ENCODE data around the gene HSPA12B. TPM values are rescaled to one million over a fixed set of nuclear protein-coding genes. Genes with fewer than 3 reads are reported as not detected.

The HSPA12B gene
- total and polyA plus RNA-seq, 2 donors (not counting 3 experiments of a cell fraction or from before 2014, with no cell fraction given) = 3.7 to 6.6 TPM

- H3K4me2 ChIP-seq (ENCODE audit: insufficient read depth, low read length) = no peak overlapping the region
- CTCF ChIA-PET = interaction anchor here (0.9 to 5.7 kb wide), 20 partner anchors 12 to 334 kb away, joined by 3 to 76 read pairs (median 7); partner anchors contain the start of genes ADISSP, CENPB and SPEF1
- no peaks in the 10 kb centered on the region for H3K79me2 ChIP-seq (ENCODE audit: control insufficient read depth, insufficient read depth, low read length)
- dilution Hi-C loops (cut with MboI; ENCODE audit: extremely low pct_ligation_motif_present, low sequenced_read_pairs) = no loop called here
- FAIRE-seq (no peak), DNase-seq (ENCODE audit: low read depth, low spot score) (no peak)
- H3K27ac ChIP-seq (ENCODE audit: insufficient read depth, low read depth, low read length) = no peak overlapping the region
- H3K36me3 ChIP-seq (ENCODE audit: control insufficient read depth in 2 of 2, extremely low read depth in 1 of 2, insufficient read depth in 2 of 2, low read length in 2 of 2) = peaks cover 0 to 10% of the 10 kb centered on the region in 2 experiments
- no peaks in the 10 kb centered on the region for H3K9me3 ChIP-seq (replicated peaks; ENCODE audit: control insufficient read depth, insufficient read depth, low read length)
- POLR2A ChIA-PET = no interaction called here
- no TSS peak for BruUV-seq (replicated peaks)
- intact Hi-C loops (cut with micrococcal nuclease) = loop anchor here (5.0 kb wide), 1 partner anchor 75 kb away; no protein-coding TSS in a partner anchor
- no peak overlapping the region for H2AFZ ChIP-seq (ENCODE audit: low read depth, low read length)
- no peaks in the 10 kb centered on the region for H3K9me1 ChIP-seq (replicated peaks; ENCODE audit: control insufficient read depth, extremely low read depth, insufficient read depth, low read length)
- no peaks in the 10 kb centered on the region for H4K20me1 ChIP-seq (replicated peaks; ENCODE audit: control insufficient read depth, extremely low read depth, insufficient read depth, low read length)
- H3K4me1 ChIP-seq (ENCODE audit: control insufficient read depth, extremely low read depth, insufficient read depth, low read length) = no peaks in the 10 kb centered on the region
- H3K27me3 ChIP-seq (ENCODE audit: control insufficient read depth in 2 of 2, insufficient read depth in 2 of 2, low read length in 2 of 2) = no peaks in the 10 kb centered on the region
- no peak overlapping the region for H3K9ac ChIP-seq (replicated peaks; ENCODE audit: extremely low read depth, insufficient read depth, low read length)
- H3K4me3 ChIP-seq (replicated peaks in 1 of 3; ENCODE audit: insufficient read depth in 1 of 3, low read depth in 1 of 3, low read length in 3 of 3) = no peak overlapping the region
- TF ChIP-seq FOS (IDR thresholded peaks at IDR 0.05; ENCODE audit: borderline replicate concordance, insufficient read depth, low read length) (no peak), CTCF (IDR thresholded peaks at IDR 0.05; ENCODE audit: extremely low read depth in 1 of 2, insufficient read depth in 1 of 2, low read depth in 1 of 2, low read length in 2 of 2) (no peak), JUN (IDR thresholded peaks at IDR 0.05; ENCODE audit: borderline replicate concordance, insufficient read depth, insufficient read length, low read depth) (no peak), GATA2 (IDR thresholded peaks at IDR 0.05; ENCODE audit: insufficient read depth, insufficient read length, low read depth, low read length) (no peak), MYC (IDR thresholded peaks at IDR 0.05; ENCODE audit: low read depth, low read length) (no peak)
Measured at GRCh38 chr20:3751675-3752385, 19.3 kb downstream of the HSPA12B start.
